ENCODE results near the gene SPIRE2.
"Not testable (repeated sequence)": the region's sequence is repeated elsewhere in the genome, so short reads cannot be mapped to it uniquely, and the experiment has no call there.

The SPIRE2 gene

GRCh38 chr16:89913408-89914387, 85.4 kb downstream of the SPIRE2 start:
- Histone ChIP-seq H3K4me1 (peaks cover 8% of the 10 kb centered on the region), H2AFZ (no peak overlapping the region), H3K9me3 (ENCODE audit: control insufficient read depth, low read length) (no peaks in the 10 kb centered on the region), H3K27ac (no peak overlapping the region), H3K4me3 (ENCODE audit: low read depth, low read length) (no peak overlapping the region), H3K4me2 (ENCODE audit: low read length) (no peak overlapping the region), H3K36me3 (ENCODE audit: control insufficient read depth, insufficient read depth, low read length) (no peaks in the 10 kb centered on the region), H3K9ac (no peak overlapping the region), H3K27me3 (ENCODE audit: control insufficient read depth, insufficient read depth, low read length) (no peaks in the 10 kb centered on the region), H3K79me2 (no peaks in the 10 kb centered on the region)
- TF ChIP-seq CTCF (IDR thresholded peaks at IDR 0.05) = no peak

- H3K9me3 ChIP-seq (ENCODE audit: control insufficient read depth, low read length); H3K79me2 ChIP-seq; H3K27me3 ChIP-seq (ENCODE audit: control insufficient read depth, insufficient read depth, low read length); H3K4me1 ChIP-seq; H3K4me3 ChIP-seq (ENCODE audit: low read depth, low read length); H3K4me2 ChIP-seq (ENCODE audit: low read length); H3K9ac ChIP-seq; H2AFZ ChIP-seq; H3K27ac ChIP-seq; H3K36me3 ChIP-seq (ENCODE audit: control insufficient read depth, insufficient read depth, low read length): not testable (repeated sequence)
These were observed 86.5 kb downstream of the SPIRE2 start for GRCh38 chr16:89914642-89915285.

GRCh38 chr16:89915303-89916232, 87.3 kb downstream of the SPIRE2 start:
- Histone ChIP-seq H3K27ac (no peak overlapping the region), H3K9me3 (ENCODE audit: control insufficient read depth, low read length) (no peaks in the 10 kb centered on the region), H3K27me3 (ENCODE audit: control insufficient read depth, insufficient read depth, low read length) (no peaks in the 10 kb centered on the region), H3K79me2 (no peaks in the 10 kb centered on the region), H3K9ac (no peak overlapping the region), H3K36me3 (ENCODE audit: control insufficient read depth, insufficient read depth, low read length) (no peaks in the 10 kb centered on the region), H3K4me2 (ENCODE audit: low read length) (no peak overlapping the region), H3K4me3 (ENCODE audit: low read depth, low read length) (no peak overlapping the region), H2AFZ (no peak overlapping the region), H3K4me1 (peaks cover 8% of the 10 kb centered on the region)
- TF ChIP-seq CTCF (IDR thresholded peaks at IDR 0.05) = no peak

GRCh38 chr16:89917773-89918452, 89.6 kb downstream of the SPIRE2 start:
- Histone ChIP-seq H3K79me2 (no peaks in the 10 kb centered on the region), H3K27me3 (ENCODE audit: control insufficient read depth, insufficient read depth, low read length) (no peaks in the 10 kb centered on the region), H3K36me3 (ENCODE audit: control insufficient read depth, insufficient read depth, low read length) (no peaks in the 10 kb centered on the region), H3K4me2 (ENCODE audit: low read length) (peak overlapping the region; percentile 40), H3K9me3 (ENCODE audit: control insufficient read depth, low read length) (no peaks in the 10 kb centered on the region), H3K4me1 (peaks cover 8% of the 10 kb centered on the region), H3K4me3 (ENCODE audit: low read depth, low read length) (no peak overlapping the region), H2AFZ (peak overlapping the region; percentile 65), H3K9ac (no peak overlapping the region), H3K27ac (no peak overlapping the region)
- no peak for TF ChIP-seq CTCF (IDR thresholded peaks at IDR 0.05)
